ENCODE measurements around the gene TXNDC12. TPM values are rescaled to one million over a fixed set of nuclear protein-coding genes. Genes with fewer than 3 reads are reported as not detected.
"Not testable (repeated sequence)": the region's sequence is repeated elsewhere in the genome, so short reads cannot be mapped to it uniquely, and the experiment has no call there.

TXNDC12 gene
- total RNA-seq, 3 donors from 2014 or later (not counting 1 experiment from before 2014, with no cell fraction given), result 35.0 to 39.4 (median 38.7) TPM

GRCh38 chr1:52054496-52055065, 410 bp downstream of the TXNDC12 start:
- H3K4me3 Mint-ChIP-seq, result peak overlapping the region; percentile 92
- Histone ChIP-seq H3K9me3 (ENCODE audit: control insufficient read depth, insufficient read depth, low read length) (no peaks in the 10 kb centered on the region), H3K36me3 (ENCODE audit: control insufficient read depth, insufficient read depth, low read length) (peaks cover 2% of the 10 kb centered on the region), H3K27ac (ENCODE audit: low read length) (peak overlapping the region; percentile 85), H3K4me1 (ENCODE audit: control insufficient read depth, insufficient read depth, low read length) (peaks cover 12% of the 10 kb centered on the region), H3K4me3 (ENCODE audit: low read length) (peak overlapping the region; percentile 93), H3K27me3 (ENCODE audit: control insufficient read depth, insufficient read depth, low read length) (no peaks in the 10 kb centered on the region)
- WGBS (ENCODE audit: insufficient coverage), result 8% methylated on average over 12 of the region's 13 CpGs
- ATAC-seq, result no peak
- peak overlapping the region; percentile 92 to 95 for H3K27ac Mint-ChIP-seq
- H3K9me3 Mint-ChIP-seq, result no peaks in the 10 kb centered on the region
- H3K4me1 Mint-ChIP-seq, result peaks cover 57 to 61% of the 10 kb centered on the region in 2 donors
- no peaks in the 10 kb centered on the region for H3K36me3 Mint-ChIP-seq
- no peaks in the 10 kb centered on the region for H3K27me3 Mint-ChIP-seq (ENCODE audit: low read depth in 2 of 2)
- TF ChIP-seq CTCF (IDR thresholded peaks at IDR 0.05), result no peak
- intact Hi-C loops (cut with micrococcal nuclease), result no loop called here
- DNase-seq, result peak in 1 of 2 donors; percentile 11

GRCh38 chr1:52053862-52054261, 1.1 kb downstream of the TXNDC12 start:
- intact Hi-C loops (cut with micrococcal nuclease), result no loop called here
- no peak overlapping the region for H3K4me3 ChIP-seq (ENCODE audit: low read length)
- H3K9me3 Mint-ChIP-seq, result no peaks in the 10 kb centered on the region
- no peaks in the 10 kb centered on the region for H3K9me3 ChIP-seq (ENCODE audit: control insufficient read depth, insufficient read depth, low read length)
- H3K27ac Mint-ChIP-seq, result peak overlapping the region; percentile 92 to 95
- ATAC-seq (no peak), DNase-seq (no peak)
- WGBS (ENCODE audit: insufficient coverage), result no CpG with 5 or more reads among the region's 1 CpG
- H3K4me1 ChIP-seq (ENCODE audit: control insufficient read depth, insufficient read depth, low read length), result peaks cover 12% of the 10 kb centered on the region
- peak overlapping the region; percentile 92 for H3K4me3 Mint-ChIP-seq
- peaks cover 51 to 56% of the 10 kb centered on the region in 2 donors for H3K4me1 Mint-ChIP-seq
- no peaks in the 10 kb centered on the region for H3K36me3 Mint-ChIP-seq
- H3K36me3 ChIP-seq (ENCODE audit: control insufficient read depth, insufficient read depth, low read length), result peaks cover 2% of the 10 kb centered on the region
- no peak for TF ChIP-seq CTCF (IDR thresholded peaks at IDR 0.05)
- no peak overlapping the region for H3K27ac ChIP-seq (ENCODE audit: low read length)
- H3K27me3 Mint-ChIP-seq (ENCODE audit: low read depth in 2 of 2), result no peaks in the 10 kb centered on the region
- no peaks in the 10 kb centered on the region for H3K27me3 ChIP-seq (ENCODE audit: control insufficient read depth, insufficient read depth, low read length)

- WGBS (ENCODE audit: insufficient coverage), result 96% methylated on average over 3 of the region's 4 CpGs
- H3K4me3 Mint-ChIP-seq; H3K27ac ChIP-seq (ENCODE audit: low read length); ATAC-seq; H3K36me3 ChIP-seq (ENCODE audit: control insufficient read depth, insufficient read depth, low read length); H3K9me3 Mint-ChIP-seq; H3K9me3 ChIP-seq (ENCODE audit: control insufficient read depth, insufficient read depth, low read length); H3K27ac Mint-ChIP-seq; intact Hi-C loops (cut with micrococcal nuclease); H3K36me3 Mint-ChIP-seq; H3K4me3 ChIP-seq (ENCODE audit: low read length); H3K4me1 ChIP-seq (ENCODE audit: control insufficient read depth, insufficient read depth, low read length); H3K27me3 Mint-ChIP-seq (ENCODE audit: low read depth in 2 of 2); H3K27me3 ChIP-seq (ENCODE audit: control insufficient read depth, insufficient read depth, low read length); DNase-seq: not testable (repeated sequence)
- H3K4me1 Mint-ChIP-seq, result peaks cover 20 to 35% of the 10 kb centered on the region in 2 donors
These were observed 5.7 kb downstream of the TXNDC12 start for GRCh38 chr1:52049337-52049736.

GRCh38 chr1:52045666-52046195, 9.3 kb downstream of the TXNDC12 start:
- intact Hi-C loops (cut with micrococcal nuclease); H3K9me3 Mint-ChIP-seq; H3K27ac Mint-ChIP-seq; DNase-seq; H3K4me3 ChIP-seq (ENCODE audit: low read length); H3K27ac ChIP-seq (ENCODE audit: low read length); H3K27me3 ChIP-seq (ENCODE audit: control insufficient read depth, insufficient read depth, low read length); H3K36me3 Mint-ChIP-seq; H3K9me3 ChIP-seq (ENCODE audit: control insufficient read depth, insufficient read depth, low read length); H3K27me3 Mint-ChIP-seq (ENCODE audit: low read depth in 2 of 2); H3K4me1 ChIP-seq (ENCODE audit: control insufficient read depth, insufficient read depth, low read length); H3K4me3 Mint-ChIP-seq; ATAC-seq: not testable (repeated sequence)
- WGBS (ENCODE audit: insufficient coverage), result 100% methylated on average over 2 of the region's 4 CpGs
- peaks cover 10% of the 10 kb centered on the region for H3K36me3 ChIP-seq (ENCODE audit: control insufficient read depth, insufficient read depth, low read length)
- H3K4me1 Mint-ChIP-seq, result peaks cover 5 to 29% of the 10 kb centered on the region in 2 donors
